Tibial artery (tissue), 4 donors: ENCODE measurements around the gene ACSBG1.

Source experiments
- DNase-seq, 2 donors: peaks; one replicate each; pipeline ENCODE4 v3.0.0-alpha.2; 2019
- H3K27ac ChIP-seq, 2 donors: fragments of 200-600 bp; sonication (generic) in 1 of 2; 1 replicate in 1 of 2; 2 replicates in 1 of 2; pipeline ENCODE4 v1.5.1; 2018 to 2019; ENCODE audit warnings: mild to moderate bottlenecking in 1 of 2
- H3K27me3 ChIP-seq, 2 donors: fragments of 200-600 bp; sonication (generic) in 1 of 2; one replicate each; pipeline versions ENCODE4 v1.5.1 to v1.6.0; 2016 to 2019
- H3K36me3 ChIP-seq, 3 donors: fragments of 200-600 bp; sonication (generic) in 2 of 3; one replicate each; pipeline ENCODE4 v1.5.1; 2016 to 2019; ENCODE audit warnings: mild to moderate bottlenecking in 2 of 3
- H3K4me1 ChIP-seq, 4 donors: fragments of 200-600 bp; sonication (generic) in 2 of 4; 1 replicate in 3 of 4; 2 replicates in 1 of 4; pipeline ENCODE4 v1.5.1; 2016 to 2019
- H3K4me3 ChIP-seq, 2 donors: fragments of 200-600 bp; sonication (generic) in 1 of 2; 1 replicate in 1 of 2; 2 replicates in 1 of 2; pipeline ENCODE4 v1.5.1; 2018 to 2019; ENCODE audit warnings: mild to moderate bottlenecking in 2 of 2
- H3K9me3 ChIP-seq, 3 donors: fragments of 200-600 bp; sonication (generic) in 1 of 3; one replicate each; pipeline ENCODE4 v1.5.1; 2016 to 2019
- CTCF ChIP-seq, 2 experiments: fragments of 200-600 bp in 1 of 2; fragments of 450-650 bp in 1 of 2; IDR thresholded peaks; one replicate each; pipeline ENCODE4 v1.5.1; 2017 to 2019; ENCODE audit warnings: antibody characterized with exemption in 2 of 2, mild to moderate bottlenecking in 1 of 2, moderate library complexity in 1 of 2
- intact Hi-C: fragments of 100-400 bp; cut with DNase I; formaldehyde crosslinking; loops from one replicate; pipeline ENCODE4 v1.15.0; 2023; ENCODE audit warnings: low total_unique reads

The ACSBG1 gene

DNA sequence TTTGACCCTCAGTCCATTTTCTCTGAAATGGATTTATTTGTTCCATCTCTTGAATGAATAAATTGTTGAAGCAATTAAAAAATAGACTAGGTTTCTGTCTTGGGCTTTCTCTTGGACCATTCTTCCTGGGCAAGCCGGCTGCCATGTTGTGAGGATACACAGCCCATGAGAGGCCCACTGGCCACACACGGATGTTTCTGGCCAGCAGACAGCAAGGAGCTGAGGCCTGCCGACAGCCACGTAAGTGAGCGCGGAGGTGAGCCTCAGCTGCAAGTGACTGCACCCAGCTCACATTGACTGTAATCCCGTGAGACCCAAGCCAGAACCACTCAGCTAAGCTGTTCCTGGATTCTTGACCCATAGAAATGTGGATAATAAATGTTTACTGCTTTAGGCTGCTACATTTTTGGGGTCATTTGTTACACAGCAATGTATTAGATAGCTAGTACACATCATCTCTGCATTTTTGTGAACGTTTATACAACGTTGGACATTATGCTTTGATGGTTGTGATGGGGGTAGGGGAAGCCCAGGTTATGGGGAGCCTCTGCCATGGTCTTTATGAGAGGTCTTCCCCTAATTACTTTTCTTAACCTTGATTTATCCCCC is 62.4 kb downstream of the ACSBG1 start:
- H3K4me1 ChIP-seq: no peaks in the 10 kb centered on the region
- no peak overlapping the region for H3K4me3 ChIP-seq
- DNase-seq: no peak
- intact Hi-C loops: no loop called here
- H3K36me3 ChIP-seq: peaks cover 52 to 67% (median 67%) of the 10 kb centered on the region in 3 donors
- TF ChIP-seq CTCF (IDR thresholded peaks at IDR 0.05): no peak
- H3K27me3 ChIP-seq: no peaks in the 10 kb centered on the region
- no peak overlapping the region for H3K27ac ChIP-seq
- no peaks in the 10 kb centered on the region for H3K9me3 ChIP-seq

GRCh38 chr15:78170848-78171773 is 63.3 kb downstream of the ACSBG1 start:
- TF ChIP-seq CTCF (IDR thresholded peaks at IDR 0.05): no peak
- no peak overlapping the region for H3K4me3 ChIP-seq
- no peak overlapping the region for H3K27ac ChIP-seq
- peaks cover 61 to 75% (median 75%) of the 10 kb centered on the region in 3 donors for H3K36me3 ChIP-seq
- no peaks in the 10 kb centered on the region for H3K9me3 ChIP-seq
- intact Hi-C loops: no loop called here
- DNase-seq: no peak
- no peaks in the 10 kb centered on the region for H3K4me1 ChIP-seq
- H3K27me3 ChIP-seq: no peaks in the 10 kb centered on the region

DNA sequence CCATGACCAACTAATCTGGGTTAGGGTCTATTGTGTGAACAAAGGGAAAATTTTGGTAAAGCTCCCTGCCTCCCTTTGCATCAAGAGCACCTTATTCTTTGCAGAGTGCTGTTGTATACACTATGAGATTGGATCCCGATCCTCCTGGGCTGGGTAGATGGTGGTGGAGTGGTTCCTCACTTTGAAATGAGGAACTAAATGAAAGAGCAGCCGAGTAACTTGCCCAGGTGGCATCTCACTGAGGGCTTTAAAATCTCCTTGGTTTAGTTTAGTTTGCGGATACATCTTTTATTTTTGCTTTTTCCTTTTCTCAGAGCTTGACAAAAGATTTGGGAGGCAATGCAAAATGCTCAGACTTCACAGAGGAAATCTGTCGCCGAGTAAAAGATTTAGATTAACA is 65.8 kb downstream of the ACSBG1 start:
- Histone ChIP-seq H3K9me3 (no peaks in the 10 kb centered on the region), H3K27ac (no peak overlapping the region), H3K4me1 (no peaks in the 10 kb centered on the region), H3K4me3 (no peak overlapping the region), H3K36me3 (peaks cover 86 to 99% (median 92%) of the 10 kb centered on the region in 3 donors), H3K27me3 (no peaks in the 10 kb centered on the region)
- intact Hi-C loops: no loop called here
- DNase-seq: no peak
- no peak for TF ChIP-seq CTCF (IDR thresholded peaks at IDR 0.05)

GRCh38 chr15:78167227-78167888 is 67.0 kb downstream of the ACSBG1 start:
- H3K36me3 ChIP-seq: peaks cover 94 to 100% (median 99%) of the 10 kb centered on the region in 3 donors
- H3K27ac ChIP-seq: no peak overlapping the region
- no peaks in the 10 kb centered on the region for H3K4me1 ChIP-seq

More at GRCh38 chr15:78167227-78167888, 67.0 kb downstream of the ACSBG1 start:
- DNase-seq: no peak
- no peak for TF ChIP-seq CTCF (IDR thresholded peaks at IDR 0.05)
- H3K27me3 ChIP-seq: no peaks in the 10 kb centered on the region
- intact Hi-C loops: no loop called here
- no peaks in the 10 kb centered on the region for H3K9me3 ChIP-seq
- no peak overlapping the region for H3K4me3 ChIP-seq
